GM20000 (cell line): ENCODE data around the gene PROM1.

Source experiments
- DNase-seq: peaks from one replicate; pipeline ENCODE4 v3.0.0; 2012; ENCODE audit warnings: low spot score
- CTCF ChIP-seq: IDR thresholded peaks from 2 replicates; pipeline ENCODE4 v1.5.1; 2012; ENCODE audit warnings: mild to moderate bottlenecking, control low read depth; ENCODE audit errors: extremely low read depth, missing control alignments

The PROM1 gene

GRCh38 chr4:15989424-15989823, 94.4 kb downstream of the PROM1 start:
- DNase-seq, result no peak
- no peak for TF ChIP-seq CTCF

- no peak for DNase-seq
- TF ChIP-seq CTCF, result no peak
These were observed 95.6 kb downstream of the PROM1 start for GRCh38 chr4:15988222-15988621.

- no peak for TF ChIP-seq CTCF
- DNase-seq, result no peak
These were observed 96.9 kb downstream of the PROM1 start for GRCh38 chr4:15986907-15987306.

GRCh38 chr4:15983610-15984009, 100.2 kb downstream of the PROM1 start:
- TF ChIP-seq CTCF, result no peak
- no peak for DNase-seq

- TF ChIP-seq CTCF, result no peak
- no peak for DNase-seq
These were observed 100.8 kb downstream of the PROM1 start for GRCh38 chr4:15982842-15983524.

- TF ChIP-seq CTCF, result no peak
- no peak for DNase-seq
These were observed 107.1 kb downstream of the PROM1 start for GRCh38 chr4:15976456-15977447.

GRCh38 chr4:15971068-15971801, 112.6 kb downstream of the PROM1 start:
- no peak for TF ChIP-seq CTCF
- DNase-seq, result no peak
